H1 (cell line): ENCODE data around the gene CACNA1G. TPM values are rescaled to one million over a fixed set of nuclear protein-coding genes. Genes with fewer than 3 reads are reported as not detected.

Experiments
- CTCF ChIA-PET: fragments of 300-600 bp; sonication (Branson Sonifier 250); formaldehyde crosslinking; loops from one replicate; lab custom pipeline; 2021; ENCODE audit not compliant: partially characterized antibody; lab: Charles Lee
- POLR2A ChIA-PET: fragments of 300-600 bp; sonication (Branson Sonifier 250); formaldehyde crosslinking; loops from one replicate; lab custom pipeline; 2021; ENCODE audit warnings: inconsistent platforms; ENCODE audit not compliant: partially characterized antibody; lab: Charles Lee
- DNase-seq, 2 experiments: peaks; one replicate each; pipeline versions ENCODE4 v3.0.0 to v3.0.0-alpha.2; 2010 to 2022; ENCODE audit warnings: low spot score in 2 of 2, low read depth in 1 of 2, mixed read lengths in 1 of 2
- FAIRE-seq: peaks from 2 replicates; lab custom pipeline; 2011; peaks lifted over from hg19 to GRCh38; lab: Jason Lieb, UNC
- H2AFZ ChIP-seq: 2 replicates; pipeline ENCODE4 v1.8.1; 2012; ENCODE audit warnings: low read length, inconsistent platforms
- H2AK5ac ChIP-seq: 2 replicates; pipeline ENCODE4 v1.6.1; 2013; ENCODE audit warnings: low read depth, low read length
- H2BK120ac ChIP-seq: replicated peaks from 2 replicates; pipeline ENCODE3; 2013; ENCODE audit warnings: low read depth, low read length, inconsistent platforms
- H2BK12ac ChIP-seq: 2 replicates; pipeline ENCODE4 v1.6.1; 2013; ENCODE audit warnings: low read depth, low read length
- H2BK15ac ChIP-seq: 2 replicates; pipeline ENCODE4 v1.6.1; 2013; ENCODE audit warnings: low read length
- H2BK20ac ChIP-seq: 2 replicates; pipeline ENCODE4 v1.6.1; 2013; ENCODE audit warnings: low read length
- H2BK5ac ChIP-seq: 2 replicates; pipeline ENCODE4 v1.6.1; 2013; ENCODE audit warnings: low read depth, low read length
- H3K14ac ChIP-seq: 2 replicates; pipeline ENCODE4 v1.6.1; 2013; ENCODE audit warnings: inconsistent platforms; ENCODE audit not compliant: insufficient read length
- H3K18ac ChIP-seq: 2 replicates; pipeline ENCODE4 v1.6.1; 2013; ENCODE audit warnings: low read length; ENCODE audit errors: extremely low read depth
- H3K23ac ChIP-seq: 2 replicates; pipeline ENCODE4 v1.6.1; 2013; ENCODE audit warnings: inconsistent platforms; ENCODE audit not compliant: insufficient read length
- H3K23me2 ChIP-seq: 2 replicates; pipeline ENCODE4 v1.6.1; 2013; ENCODE audit warnings: low read depth, low read length
- H3K27ac ChIP-seq: 2 replicates; pipeline ENCODE4 v1.6.1; 2011; ENCODE audit warnings: low read depth, low read length, inconsistent platforms
- H3K27me3 ChIP-seq, 4 experiments: replicated peaks in 1 of 4; 1 replicate in 1 of 4; 2 replicates in 3 of 4; pipeline versions ENCODE4 v1.6.1 to v1.8.1; 2011 to 2013; ENCODE audit warnings: low read length in 3 of 4, mild to moderate bottlenecking in 3 of 4, inconsistent platforms in 2 of 4, mixed read lengths in 2 of 4, moderate library complexity in 1 of 4; ENCODE audit not compliant: control insufficient read depth in 3 of 4, insufficient read depth in 3 of 4; ENCODE audit errors: extremely low read depth in 1 of 4
- H3K36me3 ChIP-seq, 4 experiments: 2 replicates each; pipeline versions ENCODE4 v1.6.1 to v1.8.1; 2011 to 2013; ENCODE audit warnings: mild to moderate bottlenecking in 4 of 4, low read length in 3 of 4, moderate library complexity in 2 of 4, control low read depth in 1 of 4, inconsistent platforms in 1 of 4; ENCODE audit not compliant: insufficient read depth in 4 of 4, control insufficient read depth in 2 of 4
- H3K4ac ChIP-seq: replicated peaks from 2 replicates; pipeline ENCODE3; 2013; ENCODE audit warnings: low read length, low read depth, mixed read lengths, inconsistent platforms; ENCODE audit not compliant: insufficient read length
- H3K4me1 ChIP-seq, 4 experiments: replicated peaks in 1 of 4; 1 replicate in 1 of 4; 2 replicates in 3 of 4; pipeline versions ENCODE4 v1.6.1 to v1.8.1; 2011 to 2013; ENCODE audit warnings: low read length in 3 of 4, inconsistent platforms in 2 of 4, mixed read lengths in 1 of 4; ENCODE audit not compliant: insufficient read depth in 4 of 4, control insufficient read depth in 3 of 4
- H3K4me2 ChIP-seq, 2 experiments: 2 replicates each; pipeline versions ENCODE4 v1.6.1 to v1.8.1; 2011 to 2013; ENCODE audit warnings: low read depth in 2 of 2, low read length in 2 of 2, control low read depth in 1 of 2, inconsistent platforms in 1 of 2, mild to moderate bottlenecking in 1 of 2; ENCODE audit not compliant: insufficient read depth in 1 of 2
- H3K4me3 ChIP-seq, 4 experiments: fragments of 200-600, 300-600 bp in 1 of 4; sonication (generic), shearing (Covaris generic), sonication (Bioruptor Twin) in 1 of 4; 2 replicates each; pipeline versions ENCODE4 v1.5.1 to v1.8.1; 2011 to 2016; ENCODE audit warnings: low read length in 4 of 4, low read depth in 3 of 4, control low read depth in 2 of 4, inconsistent platforms in 2 of 4, mild to moderate bottlenecking in 2 of 4, mixed read lengths in 1 of 4, moderate library complexity in 1 of 4; ENCODE audit not compliant: insufficient read depth in 2 of 4; ENCODE audit errors: extremely low read depth in 1 of 4
- H3K56ac ChIP-seq: replicated peaks from 2 replicates; pipeline ENCODE3; 2013; ENCODE audit warnings: low read depth, mild to moderate bottlenecking, mixed read lengths, low read length, inconsistent platforms; ENCODE audit not compliant: insufficient read length
- H3K79me1 ChIP-seq: 2 replicates; pipeline ENCODE4 v1.6.1; 2013; ENCODE audit warnings: low read depth, low read length, control low read depth
- H3K79me2 ChIP-seq, 2 experiments: 2 replicates each; pipeline versions ENCODE4 v1.6.1 to v1.8.1; 2012 to 2013; ENCODE audit warnings: low read length in 2 of 2, mild to moderate bottlenecking in 2 of 2, inconsistent platforms in 1 of 2; ENCODE audit not compliant: insufficient read depth in 2 of 2, control insufficient read depth in 1 of 2
- H3K9ac ChIP-seq, 4 experiments: replicated peaks in 1 of 4; 1 replicate in 1 of 4; 2 replicates in 3 of 4; pipeline versions ENCODE4 v1.6.1 to v1.8.1; 2011 to 2013; ENCODE audit warnings: low read depth in 3 of 4, low read length in 3 of 4, control low read depth in 2 of 4, mild to moderate bottlenecking in 2 of 4, moderate library complexity in 2 of 4, inconsistent platforms in 1 of 4; ENCODE audit errors: extremely low read depth in 1 of 4
- H3K9me3 ChIP-seq, 2 experiments: 2 replicates each; pipeline versions ENCODE4 v1.6.1 to v1.8.1; 2012 to 2013; ENCODE audit warnings: mild to moderate bottlenecking in 2 of 2, moderate library complexity in 2 of 2, control low read depth in 1 of 2, inconsistent platforms in 1 of 2, low read depth in 1 of 2, low read length in 1 of 2, mixed read lengths in 1 of 2; ENCODE audit not compliant: insufficient read depth in 2 of 2
- H4K20me1 ChIP-seq, 2 experiments: replicated peaks in 1 of 2; 2 replicates each; pipeline versions ENCODE3 to v1.8.1; 2011 to 2013; ENCODE audit warnings: inconsistent platforms in 2 of 2, low read length in 2 of 2, mild to moderate bottlenecking in 1 of 2; ENCODE audit not compliant: insufficient read depth in 2 of 2, control insufficient read depth in 1 of 2
- H4K5ac ChIP-seq: 2 replicates; pipeline ENCODE4 v1.6.1; 2013; ENCODE audit warnings: low read length, low read depth, mixed read lengths, inconsistent platforms; ENCODE audit not compliant: insufficient read length
- H4K8ac ChIP-seq: 2 replicates; pipeline ENCODE4 v1.8.0; 2013; ENCODE audit warnings: mild to moderate bottlenecking, moderate library complexity, low read length, inconsistent platforms; ENCODE audit not compliant: insufficient read depth; ENCODE audit errors: extremely low read depth
- H4K91ac ChIP-seq: replicated peaks from 2 replicates; pipeline ENCODE3; 2013; ENCODE audit warnings: low read length, mixed read lengths, inconsistent platforms; ENCODE audit not compliant: insufficient read length
- ASH2L ChIP-seq: fragments of 200-600, 300-600 bp; sonication (generic); IDR thresholded peaks from one replicate; pipeline ENCODE4 v1.7.1; 2017; ENCODE audit warnings: low read length
- ATF2 ChIP-seq: IDR thresholded peaks from 2 replicates; pipeline ENCODE4 v1.6.1; 2012; ENCODE audit warnings: low read length, inconsistent platforms
- E2F6 ChIP-seq: IDR thresholded peaks from 2 replicates; pipeline ENCODE4 v1.6.1; 2012; ENCODE audit warnings: inconsistent platforms
- GTF2F1 ChIP-seq: IDR thresholded peaks from 2 replicates; pipeline ENCODE4 v1.6.1; 2012; ENCODE audit warnings: low read depth, low read length, improper control_type of control experiment, borderline replicate concordance
- KDM1A ChIP-seq: fragments of 200-600, 300-600 bp; sonication (generic); IDR thresholded peaks from 2 replicates; pipeline ENCODE4 v1.7.1; 2016; ENCODE audit warnings: mild to moderate bottlenecking, low read length, borderline replicate concordance
- PHF8 ChIP-seq: fragments of 200-600 bp; sonication (generic); conservative IDR thresholded peaks from 2 replicates; pipeline ENCODE4 v1.7.1; 2012; ENCODE audit warnings: low read depth, mild to moderate bottlenecking, inconsistent platforms, low read length, moderate library complexity
- POU5F1 ChIP-seq: IDR thresholded peaks from 2 replicates; pipeline ENCODE4 v1.6.1; 2011; ENCODE audit warnings: low read depth, mild to moderate bottlenecking, low read length, moderate library complexity
- SAP30 ChIP-seq: fragments of 300-600 bp; sonication (generic); IDR thresholded peaks from 2 replicates; pipeline ENCODE4 v1.7.1; 2012; ENCODE audit warnings: low read length, moderate library complexity, mild to moderate bottlenecking, inconsistent platforms; ENCODE audit not compliant: insufficient read depth, insufficient replicate concordance
- SIN3A ChIP-seq, 2 experiments: IDR thresholded peaks in 1 of 2; conservative IDR thresholded peaks in 1 of 2; 2 replicates each; pipeline ENCODE4 v1.6.1; 2011 to 2012; ENCODE audit warnings: low read length in 2 of 2, improper control_type of control experiment in 1 of 2, low read depth in 1 of 2, mild to moderate bottlenecking in 1 of 2
- SIRT6 ChIP-seq: IDR thresholded peaks from one replicate; pipeline ENCODE4 v1.7.1; 2012; ENCODE audit warnings: low read length, inconsistent platforms
- WGBS, 2 experiments: shearing (Covaris generic) in 1 of 2; methylation state at CpG; one replicate each; pipeline versions ENCODE4 v1.1.6 to v1.1.7; 2013 to 2015; ENCODE audit warnings: low lambda C conversion rate in 2 of 2, mixed read lengths in 2 of 2, inconsistent platforms in 1 of 2, low coverage in 1 of 2, missing lambda C conversion rate in 1 of 2; ENCODE audit not compliant: insufficient replicate concordance in 2 of 2, insufficient coverage in 1 of 2, insufficient read length in 1 of 2; ENCODE audit errors: extremely low coverage in 1 of 2, missing lambda C conversion rate in 1 of 2; 5-methylcytosine and 5-hydroxymethylcytosine counted together
- polyA plus RNA-seq, 7 experiments: library from polyadenylated mRNA; depleted of rRNA in 3 of 7; stranded (reverse) in 5 of 7; unstranded in 2 of 7; fragments of >200 nt in 5 of 7; fragments of 200-250 nt in 2 of 7; gene quantifications; 1 replicate in 5 of 7; 2 replicates in 1 of 7; 4 replicates in 1 of 7; pipeline versions ENCODE4 v1.2.1 to v1.2.3, GENCODE V29; 2011 to 2013; ENCODE audit warnings: missing spikeins in 2 of 7, mixed read lengths in 2 of 7
- total RNA-seq: library from RNA; stranded (reverse); fragmentation: NEBNext Ultra II Directional; extraction: Animal tissue kit (Norgen Biotek cat#: 25700); gene quantifications from 2 replicates; pipeline ENCODE4 v1.2.1, GENCODE V29; 2021

CACNA1G gene
- total and polyA plus RNA-seq, 2 of the 8 experiments (the other 6 are each of a cell fraction or from before 2014, with no cell fraction given) = 2.9 to 4.9 TPM

GRCh38 chr17:50518384-50519023, 42.0 kb upstream of the CACNA1G start:
- Histone ChIP-seq H2BK12ac (no peak overlapping the region), H3K4me2 (no peak overlapping the region), H4K5ac (no peak overlapping the region), H3K27ac (no peak overlapping the region), H3K23me2 (no peaks in the 10 kb centered on the region), H2AK5ac (no peak overlapping the region), H4K8ac (peak overlapping the region; percentile 9; the same call in 1 of the 2 replicates), H2BK20ac (no peak overlapping the region), H3K4me1 (peaks cover 0 to 2% (median 0%) of the 10 kb centered on the region in 4 experiments; a peak in 2 of 7 replicates), H3K14ac (no peak overlapping the region), H2AFZ (no peak overlapping the region), H3K79me2 (no peaks in the 10 kb centered on the region), H2BK5ac (no peak overlapping the region), H3K36me3 (no peaks in the 10 kb centered on the region), H4K20me1 (no peaks in the 10 kb centered on the region), H3K23ac (no peak overlapping the region), H3K9me3 (no peaks in the 10 kb centered on the region), H4K91ac (no peak overlapping the region), H3K9ac (no peak overlapping the region; a peak in 1 of 7 replicates), H2BK120ac (no peak overlapping the region), H3K27me3 (no peaks in the 10 kb centered on the region; a peak in 1 of 7 replicates), H3K79me1 (no peaks in the 10 kb centered on the region), H3K4ac (no peak overlapping the region), H3K4me3 (no peak overlapping the region), H3K56ac (no peak overlapping the region), H3K18ac (no peak overlapping the region), H2BK15ac (no peak overlapping the region)
- FAIRE-seq (no peak), DNase-seq (no peak)
- 81% methylated on average over 12 of the region's 13 CpGs; no CpG with 5 or more reads in 1 of the 2 experiments for WGBS, 2 experiments
- ChIA-PET CTCF (interaction anchor here (0.6 to 2.7 kb wide), 7 partner anchors 11 to 318 kb away, joined by 3 to 12 read pairs (median 3); no protein-coding TSS in a partner anchor), POLR2A (interaction anchor here (0.7 to 1.0 kb wide), 3 partner anchors 9 to 15 kb away, joined by 3 to 4 read pairs (median 3); no protein-coding TSS in a partner anchor)
- TF ChIP-seq SIRT6 = no peak
- TF ChIP-seq POU5F1 = no peak
- no peak for TF ChIP-seq KDM1A
- TF ChIP-seq ATF2 = no peak
- no peak for TF ChIP-seq PHF8
- no peak for TF ChIP-seq E2F6
- no peak for TF ChIP-seq GTF2F1
- TF ChIP-seq ASH2L = no peak
- no peak for TF ChIP-seq SIN3A (conservative IDR thresholded peaks at IDR 0.05 in 1 of 2, IDR thresholded peaks at IDR 0.05 in 1 of 2; ENCODE audit: low read depth in 1 of 2, low read length in 2 of 2)
- no peak for TF ChIP-seq SAP30
